ENCODE data around the gene LAYN.

The LAYN gene

GRCh38 chr11:111586388-111586831, 45.9 kb downstream of the LAYN start:
- Histone ChIP-seq H3K27me3 (ENCODE audit: control insufficient read depth in 1 of 2, insufficient read depth in 2 of 2, low read length in 2 of 2) (no peaks in the 10 kb centered on the region), H3K4me1 (ENCODE audit: control insufficient read depth in 1 of 2, insufficient read depth in 2 of 2, low read length in 2 of 2) (peaks cover 0 to 6% of the 10 kb centered on the region in 2 donors), H3K4me3 (ENCODE audit: low read depth in 1 of 2, low read length in 2 of 2) (no peak overlapping the region), H3K27ac (ENCODE audit: low read depth, low read length) (no peak overlapping the region), H3K9ac (ENCODE audit: low read depth in 1 of 2, low read length in 2 of 2) (no peak overlapping the region), H3K9me3 (ENCODE audit: control insufficient read depth in 1 of 2, low read length in 2 of 2) (no peaks in the 10 kb centered on the region), H3K36me3 (ENCODE audit: control insufficient read depth in 1 of 2, insufficient read depth in 2 of 2, low read length in 2 of 2) (no peaks in the 10 kb centered on the region)

GRCh38 chr11:111589114-111589513, 48.6 kb downstream of the LAYN start:
- no peak overlapping the region for H3K4me3 ChIP-seq (ENCODE audit: low read depth in 1 of 2, low read length in 2 of 2)
- no peaks in the 10 kb centered on the region for H3K27me3 ChIP-seq (ENCODE audit: control insufficient read depth in 1 of 2, insufficient read depth in 2 of 2, low read length in 2 of 2)
- H3K4me1 ChIP-seq (ENCODE audit: control insufficient read depth in 1 of 2, insufficient read depth in 2 of 2, low read length in 2 of 2) = peaks cover 0 to 6% of the 10 kb centered on the region in 2 donors
- H3K9me3 ChIP-seq (ENCODE audit: control insufficient read depth in 1 of 2, low read length in 2 of 2) = no peaks in the 10 kb centered on the region
- H3K9ac ChIP-seq (ENCODE audit: low read depth in 1 of 2, low read length in 2 of 2) = no peak overlapping the region
- H3K27ac ChIP-seq (ENCODE audit: low read depth, low read length) = no peak overlapping the region
- H3K36me3 ChIP-seq (ENCODE audit: control insufficient read depth in 1 of 2, insufficient read depth in 2 of 2, low read length in 2 of 2) = no peaks in the 10 kb centered on the region

GRCh38 chr11:111589886-111590499, 49.5 kb downstream of the LAYN start:
- no peak overlapping the region for H3K27ac ChIP-seq (ENCODE audit: low read depth, low read length)
- H3K36me3 ChIP-seq (ENCODE audit: control insufficient read depth in 1 of 2, insufficient read depth in 2 of 2, low read length in 2 of 2) = no peaks in the 10 kb centered on the region
- H3K27me3 ChIP-seq (ENCODE audit: control insufficient read depth in 1 of 2, insufficient read depth in 2 of 2, low read length in 2 of 2) = no peaks in the 10 kb centered on the region
- H3K9ac ChIP-seq (ENCODE audit: low read depth in 1 of 2, low read length in 2 of 2) = no peak overlapping the region
- H3K4me1 ChIP-seq (ENCODE audit: control insufficient read depth in 1 of 2, insufficient read depth in 2 of 2, low read length in 2 of 2) = peaks cover 0 to 6% of the 10 kb centered on the region in 2 donors
- H3K9me3 ChIP-seq (ENCODE audit: control insufficient read depth in 1 of 2, low read length in 2 of 2) = no peaks in the 10 kb centered on the region
- no peak overlapping the region for H3K4me3 ChIP-seq (ENCODE audit: low read depth in 1 of 2, low read length in 2 of 2)

- H3K27me3 ChIP-seq (ENCODE audit: control insufficient read depth in 1 of 2, insufficient read depth in 2 of 2, low read length in 2 of 2) = no peaks in the 10 kb centered on the region
- no peak overlapping the region for H3K27ac ChIP-seq (ENCODE audit: low read depth, low read length)
- H3K4me1 ChIP-seq (ENCODE audit: control insufficient read depth in 1 of 2, insufficient read depth in 2 of 2, low read length in 2 of 2) = peaks cover 0 to 6% of the 10 kb centered on the region in 2 donors
- no peaks in the 10 kb centered on the region for H3K9me3 ChIP-seq (ENCODE audit: control insufficient read depth in 1 of 2, low read length in 2 of 2)
- no peaks in the 10 kb centered on the region for H3K36me3 ChIP-seq (ENCODE audit: control insufficient read depth in 1 of 2, insufficient read depth in 2 of 2, low read length in 2 of 2)
- no peak overlapping the region for H3K4me3 ChIP-seq (ENCODE audit: low read depth in 1 of 2, low read length in 2 of 2)
- H3K9ac ChIP-seq (ENCODE audit: low read depth in 1 of 2, low read length in 2 of 2) = no peak overlapping the region
These were observed 50.9 kb downstream of the LAYN start for GRCh38 chr11:111591187-111591960.

- no peaks in the 10 kb centered on the region for H3K27me3 ChIP-seq (ENCODE audit: control insufficient read depth in 1 of 2, insufficient read depth in 2 of 2, low read length in 2 of 2)
- H3K4me1 ChIP-seq (ENCODE audit: control insufficient read depth in 1 of 2, insufficient read depth in 2 of 2, low read length in 2 of 2) = peaks cover 0 to 6% of the 10 kb centered on the region in 2 donors
- no peak overlapping the region for H3K9ac ChIP-seq (ENCODE audit: low read depth in 1 of 2, low read length in 2 of 2)
- H3K27ac ChIP-seq (ENCODE audit: low read depth, low read length) = no peak overlapping the region
- no peak overlapping the region for H3K4me3 ChIP-seq (ENCODE audit: low read depth in 1 of 2, low read length in 2 of 2)
- no peaks in the 10 kb centered on the region for H3K9me3 ChIP-seq (ENCODE audit: control insufficient read depth in 1 of 2, low read length in 2 of 2)
- no peaks in the 10 kb centered on the region for H3K36me3 ChIP-seq (ENCODE audit: control insufficient read depth in 1 of 2, insufficient read depth in 2 of 2, low read length in 2 of 2)
These were observed 52.0 kb downstream of the LAYN start for GRCh38 chr11:111592491-111592890.

- H3K4me1 ChIP-seq (ENCODE audit: control insufficient read depth in 1 of 2, insufficient read depth in 2 of 2, low read length in 2 of 2) = peaks cover 0 to 2% of the 10 kb centered on the region in 2 donors
- H3K4me3 ChIP-seq (ENCODE audit: low read depth in 1 of 2, low read length in 2 of 2) = no peak overlapping the region
- H3K27ac ChIP-seq (ENCODE audit: low read depth, low read length) = no peak overlapping the region
- no peaks in the 10 kb centered on the region for H3K27me3 ChIP-seq (ENCODE audit: control insufficient read depth in 1 of 2, insufficient read depth in 2 of 2, low read length in 2 of 2)
- no peaks in the 10 kb centered on the region for H3K36me3 ChIP-seq (ENCODE audit: control insufficient read depth in 1 of 2, insufficient read depth in 2 of 2, low read length in 2 of 2)
- no peaks in the 10 kb centered on the region for H3K9me3 ChIP-seq (ENCODE audit: control insufficient read depth in 1 of 2, low read length in 2 of 2)
- H3K9ac ChIP-seq (ENCODE audit: low read depth in 1 of 2, low read length in 2 of 2) = no peak overlapping the region
These were observed 55.8 kb downstream of the LAYN start for GRCh38 chr11:111596319-111596718.

GRCh38 chr11:111598148-111598547, 57.6 kb downstream of the LAYN start:
- Histone ChIP-seq H3K4me3 (ENCODE audit: low read depth in 1 of 2, low read length in 2 of 2) (no peak overlapping the region), H3K36me3 (ENCODE audit: control insufficient read depth in 1 of 2, insufficient read depth in 2 of 2, low read length in 2 of 2) (no peaks in the 10 kb centered on the region), H3K4me1 (ENCODE audit: control insufficient read depth in 1 of 2, insufficient read depth in 2 of 2, low read length in 2 of 2) (peaks cover under 1 to 3% of the 10 kb centered on the region in 2 donors), H3K27ac (ENCODE audit: low read depth, low read length) (no peak overlapping the region), H3K9me3 (ENCODE audit: control insufficient read depth in 1 of 2, low read length in 2 of 2) (no peaks in the 10 kb centered on the region), H3K27me3 (ENCODE audit: control insufficient read depth in 1 of 2, insufficient read depth in 2 of 2, low read length in 2 of 2) (no peaks in the 10 kb centered on the region), H3K9ac (ENCODE audit: low read depth in 1 of 2, low read length in 2 of 2) (no peak overlapping the region)

- Histone ChIP-seq H3K27ac (ENCODE audit: low read depth, low read length) (no peak overlapping the region), H3K9me3 (ENCODE audit: control insufficient read depth in 1 of 2, low read length in 2 of 2) (no peaks in the 10 kb centered on the region), H3K36me3 (ENCODE audit: control insufficient read depth in 1 of 2, insufficient read depth in 2 of 2, low read length in 2 of 2) (no peaks in the 10 kb centered on the region), H3K27me3 (ENCODE audit: control insufficient read depth in 1 of 2, insufficient read depth in 2 of 2, low read length in 2 of 2) (no peaks in the 10 kb centered on the region), H3K4me3 (ENCODE audit: low read depth in 1 of 2, low read length in 2 of 2) (no peak overlapping the region), H3K4me1 (ENCODE audit: control insufficient read depth in 1 of 2, insufficient read depth in 2 of 2, low read length in 2 of 2) (peaks cover 3 to 4% of the 10 kb centered on the region in 2 donors), H3K9ac (ENCODE audit: low read depth in 1 of 2, low read length in 2 of 2) (no peak overlapping the region)
These were observed 58.0 kb downstream of the LAYN start for GRCh38 chr11:111598559-111598958.

- no peaks in the 10 kb centered on the region for H3K27me3 ChIP-seq (ENCODE audit: control insufficient read depth in 1 of 2, insufficient read depth in 2 of 2, low read length in 2 of 2)
- no peaks in the 10 kb centered on the region for H3K36me3 ChIP-seq (ENCODE audit: control insufficient read depth in 1 of 2, insufficient read depth in 2 of 2, low read length in 2 of 2)
- no peaks in the 10 kb centered on the region for H3K9me3 ChIP-seq (ENCODE audit: control insufficient read depth in 1 of 2, low read length in 2 of 2)
- peak overlapping the region; percentile 60 to 68 for H3K4me3 ChIP-seq (ENCODE audit: low read depth in 1 of 2, low read length in 2 of 2)
- peak overlapping the region; percentile 53 to 59 for H3K9ac ChIP-seq (ENCODE audit: low read depth in 1 of 2, low read length in 2 of 2)
- peaks cover 16 to 20% of the 10 kb centered on the region in 2 donors for H3K4me1 ChIP-seq (ENCODE audit: control insufficient read depth in 1 of 2, insufficient read depth in 2 of 2, low read length in 2 of 2)
- H3K27ac ChIP-seq (ENCODE audit: low read depth, low read length) = peak overlapping the region; percentile 4
These were observed 61.1 kb downstream of the LAYN start for GRCh38 chr11:111601636-111601978.

- Histone ChIP-seq H3K27me3 (ENCODE audit: control insufficient read depth in 1 of 2, insufficient read depth in 2 of 2, low read length in 2 of 2) (no peaks in the 10 kb centered on the region), H3K9ac (ENCODE audit: low read depth in 1 of 2, low read length in 2 of 2) (peak within 1 kb of the TSS; percentile 91 to 95), H3K27ac (ENCODE audit: low read depth, low read length) (peak within 1 kb of the TSS; percentile 95), H3K4me1 (ENCODE audit: control insufficient read depth in 1 of 2, insufficient read depth in 2 of 2, low read length in 2 of 2) (peaks cover 16 to 20% of the 10 kb centered on the region in 2 donors), H3K36me3 (ENCODE audit: control insufficient read depth in 1 of 2, insufficient read depth in 2 of 2, low read length in 2 of 2) (no peaks in the 10 kb centered on the region), H3K9me3 (ENCODE audit: control insufficient read depth in 1 of 2, low read length in 2 of 2) (no peaks in the 10 kb centered on the region), H3K4me3 (ENCODE audit: low read depth in 1 of 2, low read length in 2 of 2) (peak within 1 kb of the TSS; percentile 80 to 84)
These were observed 61.7 kb downstream of the LAYN start, which contains the start of gene SIK2 for GRCh38 chr11:111601979-111602864. Gene SIK2, plus strand, starts transcription at chr11:111602449. Its CDS starts 115 bp downstream, at chr11:111602564.
